SK-N-SH treated with all-trans-retinoic acid at 6 μM for 48 hours (cell line): ENCODE data around the gene ZNF136.

Source experiments
- ARNTL ChIP-seq: fragments of 450-650 bp; formaldehyde crosslinking; IDR thresholded peaks from 2 replicates; pipeline ENCODE4 v1.5.0; 2020; ENCODE audit warnings: low read depth, mild to moderate bottlenecking, moderate library complexity, borderline replicate concordance
- PPARA ChIP-seq: fragments of 250-450 bp; sonication (Bioruptor Pico); IDR thresholded peaks from 2 replicates; pipeline ENCODE4 v1.5.0; 2020; ENCODE audit warnings: mild to moderate bottlenecking, borderline replicate concordance
- SNAI2 ChIP-seq: fragments of 250-450 bp; sonication (Bioruptor Pico); IDR thresholded peaks from 2 replicates; pipeline ENCODE4 v1.5.0; 2020; ENCODE audit warnings: mild to moderate bottlenecking, moderate library complexity
- TCF4 ChIP-seq: fragments of 250-450 bp; sonication (Bioruptor Pico); IDR thresholded peaks from 2 replicates; pipeline ENCODE4 v1.8.0; 2021; ENCODE audit warnings: mild to moderate bottlenecking, moderate library complexity, borderline replicate concordance
- ZFP3 ChIP-seq: fragments of 250-450 bp; sonication (Bioruptor Pico); IDR thresholded peaks from 2 replicates; pipeline ENCODE4 v1.5.0; 2020; ENCODE audit warnings: mild to moderate bottlenecking, moderate library complexity
- ZNF565 ChIP-seq: fragments of 450-650 bp; formaldehyde crosslinking; conservative IDR thresholded peaks from 2 replicates; pipeline ENCODE4 v1.5.0; 2020; ENCODE audit warnings: low read depth, mild to moderate bottlenecking, moderate library complexity
- ZNF70 ChIP-seq: fragments of 450-650 bp; formaldehyde crosslinking; IDR thresholded peaks from 2 replicates; pipeline ENCODE4 v1.5.0; 2020; ENCODE audit warnings: mild to moderate bottlenecking, moderate library complexity

DNA sequence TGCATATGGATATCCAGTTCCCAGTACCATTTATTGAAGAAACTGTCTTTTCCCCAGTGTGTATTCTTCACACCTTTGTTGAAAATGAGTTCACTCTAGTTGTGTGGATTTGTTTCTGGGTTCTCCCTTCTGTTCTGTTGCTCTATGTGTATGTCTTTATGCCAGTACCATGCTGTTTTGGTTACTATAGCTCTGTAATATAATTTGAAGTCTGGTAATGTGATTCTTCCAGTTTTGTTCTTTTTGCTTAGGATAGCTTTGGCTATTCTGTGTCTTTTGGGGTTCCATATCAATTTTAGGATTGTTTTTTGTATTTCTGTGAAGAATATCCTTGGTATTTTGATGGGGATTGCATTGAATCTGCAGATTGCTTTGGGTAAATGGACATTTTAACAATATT lies 35.2 kb downstream of the ZNF136 start:
- TF ChIP-seq TCF4 (CRISPR knock-in tag) (no peak), ZNF565 (CRISPR knock-in tag) (no peak), ZNF70 (CRISPR knock-in tag) (no peak), ZFP3 (CRISPR knock-in tag) (no peak), ARNTL (no peak), PPARA (CRISPR knock-in tag) (no peak), SNAI2 (CRISPR knock-in tag) (no peak)
